WTC11 (cell line): Measurements from ENCODE around the gene CCDC92.

Experiments used
- CTCF ChIP-seq: fragments of 200-600 bp; IDR thresholded peaks from 2 replicates; pipeline ENCODE4 v1.8.0; 2022; ENCODE audit warnings: antibody characterized with exemption
- E2F4 ChIP-seq: sonication (generic); formaldehyde crosslinking; IDR thresholded peaks from 2 replicates; pipeline ENCODE4 v1.8.1; 2022; ENCODE audit warnings: low read depth, mild to moderate bottlenecking, moderate library complexity, missing genetic modification reagents, borderline replicate concordance
- HMGA2 ChIP-seq: fragments of 250-450 bp; sonication (Bioruptor Pico); IDR thresholded peaks from 2 replicates; pipeline ENCODE4 v1.4.0; 2021; ENCODE audit warnings: mild to moderate bottlenecking, moderate library complexity
- MXD4 ChIP-seq: fragments of 250-450 bp; sonication (Bioruptor Pico); IDR thresholded peaks from 2 replicates; pipeline ENCODE4 v1.8.0; 2021; ENCODE audit warnings: mild to moderate bottlenecking, moderate library complexity, borderline replicate concordance
- NFYB ChIP-seq: sonication (generic); formaldehyde crosslinking; conservative IDR thresholded peaks from 2 replicates; pipeline ENCODE4 v1.8.0; 2022; ENCODE audit warnings: low read depth, missing genetic modification reagents
- PREB ChIP-seq: sonication (generic); formaldehyde crosslinking; IDR thresholded peaks from 2 replicates; pipeline ENCODE4 v1.8.1; 2022; ENCODE audit warnings: mild to moderate bottlenecking, missing genetic modification reagents, moderate library complexity, borderline replicate concordance
- SMAD3 ChIP-seq: sonication (generic); formaldehyde crosslinking; IDR thresholded peaks from 2 replicates; pipeline ENCODE4 v1.8.0; 2022; ENCODE audit warnings: missing genetic modification reagents, mild to moderate bottlenecking, borderline replicate concordance
- SP1 ChIP-seq: sonication (generic); formaldehyde crosslinking; conservative IDR thresholded peaks from 2 replicates; pipeline ENCODE4 v1.8.1; 2022; ENCODE audit warnings: missing genetic modification reagents
- ZNF532 ChIP-seq: fragments of 250-450 bp; sonication (Bioruptor Pico); IDR thresholded peaks from 2 replicates; pipeline ENCODE4 v1.9.0; 2021; ENCODE audit warnings: mild to moderate bottlenecking, borderline replicate concordance

GRCh38 chr12:123943816-123944215 lies 28.8 kb downstream of the CCDC92 start:
- TF ChIP-seq ZNF532 (no peak), CTCF (no peak), SMAD3 (CRISPR knock-in tag) (no peak), HMGA2 (CRISPR knock-in tag) (no peak), PREB (CRISPR knock-in tag) (no peak), SP1 (no peak), MXD4 (CRISPR knock-in tag) (no peak), NFYB (CRISPR knock-in tag) (no peak), E2F4 (CRISPR knock-in tag) (no peak)
